ENCODE results near the gene PPARGC1A. TPM values are rescaled to one million over a fixed set of nuclear protein-coding genes. Genes with fewer than 3 reads are reported as not detected.

Gene PPARGC1A
- total RNA-seq, 3 donors from 2014 or later (not counting 1 experiment from before 2014, with no cell fraction given), result not detected

GRCh38 chr4:23875317-23875716, 14.5 kb downstream of the PPARGC1A start:
- DNase-seq, result no peak
- Mint-ChIP-seq H3K27ac (no peak overlapping the region), H3K4me1 (no peaks in the 10 kb centered on the region), H3K27me3 (ENCODE audit: low read depth in 2 of 2) (no peaks in the 10 kb centered on the region), H3K9me3 (peaks cover 0 to 10% of the 10 kb centered on the region in 2 donors), H3K36me3 (no peaks in the 10 kb centered on the region), H3K4me3 (no peak overlapping the region)
- no peak for ATAC-seq
- Histone ChIP-seq H3K36me3 (ENCODE audit: control insufficient read depth, insufficient read depth, low read length) (no peaks in the 10 kb centered on the region), H3K27ac (ENCODE audit: low read length) (no peak overlapping the region), H3K9me3 (ENCODE audit: control insufficient read depth, insufficient read depth, low read length) (peaks cover 6% of the 10 kb centered on the region), H3K4me1 (ENCODE audit: control insufficient read depth, insufficient read depth, low read length) (no peaks in the 10 kb centered on the region), H3K4me3 (ENCODE audit: low read length) (no peak overlapping the region), H3K27me3 (ENCODE audit: control insufficient read depth, insufficient read depth, low read length) (no peaks in the 10 kb centered on the region)
- WGBS (ENCODE audit: insufficient coverage), result 91% methylated on average over 4 of the region's 6 CpGs
- TF ChIP-seq CTCF (IDR thresholded peaks at IDR 0.05), result no peak
- intact Hi-C loops (cut with micrococcal nuclease), result no loop called here

GRCh38 chr4:23874536-23874901, 15.3 kb downstream of the PPARGC1A start:
- H3K27ac Mint-ChIP-seq, result no peak overlapping the region
- H3K9me3 Mint-ChIP-seq, result peaks cover 0 to 7% of the 10 kb centered on the region in 2 donors
- TF ChIP-seq CTCF (IDR thresholded peaks at IDR 0.05), result no peak
- no peaks in the 10 kb centered on the region for H3K4me1 ChIP-seq (ENCODE audit: control insufficient read depth, insufficient read depth, low read length)
- no peak for ATAC-seq
- intact Hi-C loops (cut with micrococcal nuclease), result no loop called here
- no peaks in the 10 kb centered on the region for H3K36me3 Mint-ChIP-seq
- H3K36me3 ChIP-seq (ENCODE audit: control insufficient read depth, insufficient read depth, low read length), result no peaks in the 10 kb centered on the region
- no peak overlapping the region for H3K4me3 ChIP-seq (ENCODE audit: low read length)
- WGBS (ENCODE audit: insufficient coverage), result 94% methylated on average over 2 of the region's 2 CpGs
- H3K9me3 ChIP-seq (ENCODE audit: control insufficient read depth, insufficient read depth, low read length), result peaks cover 6% of the 10 kb centered on the region
- H3K4me1 Mint-ChIP-seq, result no peaks in the 10 kb centered on the region
- no peak overlapping the region for H3K4me3 Mint-ChIP-seq
- no peaks in the 10 kb centered on the region for H3K27me3 ChIP-seq (ENCODE audit: control insufficient read depth, insufficient read depth, low read length)
- no peak for DNase-seq
- no peak overlapping the region for H3K27ac ChIP-seq (ENCODE audit: low read length)
- no peaks in the 10 kb centered on the region for H3K27me3 Mint-ChIP-seq (ENCODE audit: low read depth in 2 of 2)

GRCh38 chr4:23873717-23874535, 15.9 kb downstream of the PPARGC1A start:
- no peaks in the 10 kb centered on the region for H3K4me1 Mint-ChIP-seq
- no peak for DNase-seq
- no peak for ATAC-seq
- Histone ChIP-seq H3K4me1 (ENCODE audit: control insufficient read depth, insufficient read depth, low read length) (no peaks in the 10 kb centered on the region), H3K9me3 (ENCODE audit: control insufficient read depth, insufficient read depth, low read length) (peaks cover 10% of the 10 kb centered on the region), H3K27ac (ENCODE audit: low read length) (no peak overlapping the region), H3K4me3 (ENCODE audit: low read length) (no peak overlapping the region), H3K27me3 (ENCODE audit: control insufficient read depth, insufficient read depth, low read length) (no peaks in the 10 kb centered on the region), H3K36me3 (ENCODE audit: control insufficient read depth, insufficient read depth, low read length) (no peaks in the 10 kb centered on the region)
- TF ChIP-seq CTCF (IDR thresholded peaks at IDR 0.05), result no peak
- H3K36me3 Mint-ChIP-seq, result no peaks in the 10 kb centered on the region
- peaks cover 0 to 9% of the 10 kb centered on the region in 2 donors for H3K9me3 Mint-ChIP-seq
- H3K4me3 Mint-ChIP-seq, result no peak overlapping the region
- H3K27ac Mint-ChIP-seq, result no peak overlapping the region
- WGBS (ENCODE audit: insufficient coverage), result 93% methylated on average over 4 of the region's 7 CpGs
- H3K27me3 Mint-ChIP-seq (ENCODE audit: low read depth in 2 of 2), result no peaks in the 10 kb centered on the region
- intact Hi-C loops (cut with micrococcal nuclease), result no loop called here

- Histone ChIP-seq H3K4me1 (ENCODE audit: control insufficient read depth, insufficient read depth, low read length) (no peaks in the 10 kb centered on the region), H3K9me3 (ENCODE audit: control insufficient read depth, insufficient read depth, low read length) (peaks cover 12% of the 10 kb centered on the region), H3K4me3 (ENCODE audit: low read length) (no peak overlapping the region), H3K27ac (ENCODE audit: low read length) (no peak overlapping the region), H3K27me3 (ENCODE audit: control insufficient read depth, insufficient read depth, low read length) (no peaks in the 10 kb centered on the region), H3K36me3 (ENCODE audit: control insufficient read depth, insufficient read depth, low read length) (no peaks in the 10 kb centered on the region)
- WGBS (ENCODE audit: insufficient coverage), result 83% methylated on average over 1 of the region's 2 CpGs
- DNase-seq (no peak), ATAC-seq (no peak)
- no peaks in the 10 kb centered on the region for H3K36me3 Mint-ChIP-seq
- peaks cover 2 to 9% of the 10 kb centered on the region in 2 donors for H3K9me3 Mint-ChIP-seq
- no peaks in the 10 kb centered on the region for H3K4me1 Mint-ChIP-seq
- H3K27ac Mint-ChIP-seq, result no peak overlapping the region
- H3K4me3 Mint-ChIP-seq, result no peak overlapping the region
- no peaks in the 10 kb centered on the region for H3K27me3 Mint-ChIP-seq (ENCODE audit: low read depth in 2 of 2)
- no peak for TF ChIP-seq CTCF (IDR thresholded peaks at IDR 0.05)
- intact Hi-C loops (cut with micrococcal nuclease), result no loop called here
Measured at GRCh38 chr4:23871426-23871825, 18.4 kb downstream of the PPARGC1A start.
